BLaER1 (cell line): ENCODE data around the gene RDX.

Experiments
- H3K27ac ChIP-seq: shearing (Covaris generic); formaldehyde crosslinking; 2 replicates; pipeline ENCODE4 v1.8.1; 2022
- H3K27me3 ChIP-seq: shearing (Covaris generic); formaldehyde crosslinking; 2 replicates; pipeline ENCODE4 v1.8.1; 2022
- H3K36me3 ChIP-seq: shearing (Covaris generic); formaldehyde crosslinking; 2 replicates; pipeline ENCODE4 v1.8.1; 2022
- H3K4me1 ChIP-seq: shearing (Covaris generic); formaldehyde crosslinking; 2 replicates; pipeline ENCODE4 v1.8.1; 2022
- H3K4me2 ChIP-seq: shearing (Covaris generic); formaldehyde crosslinking; 2 replicates; pipeline ENCODE4 v1.8.1; 2022
- H3K4me3 ChIP-seq: shearing (Covaris generic); formaldehyde crosslinking; 2 replicates; pipeline ENCODE4 v1.8.1; 2022
- H3K9ac ChIP-seq: shearing (Covaris generic); formaldehyde crosslinking; 2 replicates; pipeline ENCODE4 v1.8.1; 2022
- H3K9me3 ChIP-seq: shearing (Covaris generic); formaldehyde crosslinking; 2 replicates; pipeline ENCODE4 v1.8.1; 2022
- H4K20me1 ChIP-seq: shearing (Covaris generic); formaldehyde crosslinking; 2 replicates; pipeline ENCODE4 v1.8.1; 2022
- Cebpa-rat ChIP-seq: shearing (Covaris generic); IDR thresholded peaks from 2 replicates; pipeline ENCODE4 v1.8.1; 2022

RDX gene

GRCh38 chr11:110128161-110128560 lies 168.3 kb downstream of the RDX start:
- TF ChIP-seq Cebpa-rat = no peak
- peaks cover 21% of the 10 kb centered on the region for H3K36me3 ChIP-seq
- H3K27ac ChIP-seq = no peak overlapping the region
- no peaks in the 10 kb centered on the region for H3K9me3 ChIP-seq
- H3K4me2 ChIP-seq = no peak overlapping the region
- H4K20me1 ChIP-seq = peaks cover 20% of the 10 kb centered on the region; the same call in 1 of the 2 replicates
- H3K9ac ChIP-seq = no peak overlapping the region
- H3K27me3 ChIP-seq = no peaks in the 10 kb centered on the region
- H3K4me3 ChIP-seq = no peak overlapping the region
- H3K4me1 ChIP-seq = peaks cover 9% of the 10 kb centered on the region; the same call in 1 of the 2 replicates

GRCh38 chr11:110126936-110127335 lies 169.5 kb downstream of the RDX start:
- TF ChIP-seq Cebpa-rat = no peak
- H3K4me3 ChIP-seq = no peak overlapping the region
- H3K27ac ChIP-seq = no peak overlapping the region
- peaks cover 21% of the 10 kb centered on the region for H3K36me3 ChIP-seq
- no peak overlapping the region for H3K9ac ChIP-seq
- peaks cover 20% of the 10 kb centered on the region; the same call in 1 of the 2 replicates for H4K20me1 ChIP-seq
- H3K4me2 ChIP-seq = no peak overlapping the region
- H3K27me3 ChIP-seq = no peaks in the 10 kb centered on the region
- H3K4me1 ChIP-seq = peaks cover 9% of the 10 kb centered on the region; the same call in 1 of the 2 replicates
- H3K9me3 ChIP-seq = no peaks in the 10 kb centered on the region

- H3K9me3 ChIP-seq = no peaks in the 10 kb centered on the region
- no peak for TF ChIP-seq Cebpa-rat
These were observed 170.8 kb downstream of the RDX start for GRCh38 chr11:110125632-110126031.

More at GRCh38 chr11:110125632-110126031, 170.8 kb downstream of the RDX start:
- Histone ChIP-seq H3K36me3 (peaks cover 12% of the 10 kb centered on the region), H3K27me3 (no peaks in the 10 kb centered on the region), H4K20me1 (peaks cover 25% of the 10 kb centered on the region), H3K27ac (no peak overlapping the region), H3K4me2 (no peak overlapping the region), H3K4me1 (peaks cover 9% of the 10 kb centered on the region; the same call in 1 of the 2 replicates), H3K4me3 (no peak overlapping the region), H3K9ac (no peak overlapping the region)
